IMR-90 (cell line): ENCODE data around the gene MEX3A. TPM values are rescaled to one million over a fixed set of nuclear protein-coding genes. Genes with fewer than 3 reads are reported as not detected.

Source experiments
- ATAC-seq: fragments of 200-7000 bp; cut with Tn5 transposase; 2 replicates; pipeline ENCODE4 v1.9.1; 2020; ENCODE audit warnings: low read depth, mild to moderate bottlenecking, moderate library complexity
- BruUV-seq: library from RNA; stranded (reverse); fragments of 400-500 nt; replicated peaks from 2 replicates; lab custom pipeline; 2021; lab: Mats Ljungman, UMichigan
- CTCF ChIA-PET: fragments of 300-600 bp; formaldehyde crosslinking; extraction: SDS; loops from one replicate; lab custom pipeline; 2021; ENCODE audit warnings: antibody characterized with exemption; lab: Yijun Ruan, JAX
- POLR2A ChIA-PET: fragments of 300-600 bp; sonication (Branson Sonifier 250); formaldehyde crosslinking; loops from one replicate; lab custom pipeline; 2022; ENCODE audit warnings: antibody characterized with exemption; ENCODE audit not compliant: unreplicated experiment; lab: Charles Lee
- DNase-seq: peaks from one replicate; pipeline ENCODE4 v3.0.0; 2013
- H2AFZ ChIP-seq: replicated peaks from 2 replicates; pipeline ENCODE3; 2013; ENCODE audit warnings: low read length, mild to moderate bottlenecking; ENCODE audit not compliant: poor library complexity
- H2AK5ac ChIP-seq: 2 replicates; pipeline ENCODE4 v1.6.1; 2013; ENCODE audit warnings: low read depth, low read length, inconsistent platforms
- H2AK9ac ChIP-seq: replicated peaks from 2 replicates; pipeline ENCODE3; 2013; ENCODE audit warnings: mild to moderate bottlenecking, low read depth, low read length, moderate library complexity; ENCODE audit not compliant: poor library complexity
- H2BK120ac ChIP-seq: 2 replicates; pipeline ENCODE4 v1.6.1; 2013; ENCODE audit warnings: low read depth, low read length, inconsistent platforms
- H2BK15ac ChIP-seq: 3 replicates; pipeline ENCODE4 v1.6.1; 2013; ENCODE audit warnings: low read depth, low read length, inconsistent platforms
- H2BK20ac ChIP-seq: 2 replicates; pipeline ENCODE4 v1.6.1; 2013; ENCODE audit warnings: low read depth, mild to moderate bottlenecking, inconsistent platforms, low read length, moderate library complexity
- H2BK5ac ChIP-seq: 2 replicates; pipeline ENCODE4 v1.6.1; 2013; ENCODE audit warnings: mild to moderate bottlenecking, low read depth, low read length, inconsistent platforms; ENCODE audit not compliant: poor library complexity, severe bottlenecking
- H3K14ac ChIP-seq: replicated peaks from 2 replicates; pipeline ENCODE4 v1.6.1; 2013; ENCODE audit warnings: low read depth, low read length, inconsistent platforms
- H3K18ac ChIP-seq: 2 replicates; pipeline ENCODE4 v1.6.1; 2013; ENCODE audit warnings: low read depth, low read length, control low read depth
- H3K23ac ChIP-seq: 2 replicates; pipeline ENCODE4 v1.6.1; 2013; ENCODE audit warnings: low read depth, low read length, inconsistent platforms
- H3K27ac ChIP-seq: 2 replicates; pipeline ENCODE4 v1.5.1; 2013; ENCODE audit warnings: mild to moderate bottlenecking, control low read depth, low read length; ENCODE audit not compliant: insufficient read depth
- H3K27me3 ChIP-seq: 2 replicates; pipeline ENCODE4 v1.6.1; 2013; ENCODE audit warnings: low read length; ENCODE audit not compliant: control insufficient read depth, insufficient read depth
- H3K36me3 ChIP-seq: 2 replicates; pipeline ENCODE4 v1.6.1; 2013; ENCODE audit warnings: low read length, mixed read lengths; ENCODE audit not compliant: control insufficient read depth, insufficient read depth
- H3K4ac ChIP-seq: 2 replicates; pipeline ENCODE4 v1.6.1; 2013; ENCODE audit warnings: low read depth, low read length, inconsistent platforms
- H3K4me1 ChIP-seq: 2 replicates; pipeline ENCODE4 v1.6.1; 2013; ENCODE audit warnings: low read length, mixed read lengths; ENCODE audit not compliant: control insufficient read depth, insufficient read depth
- H3K4me2 ChIP-seq: 2 replicates; pipeline ENCODE4 v1.6.1; 2013; ENCODE audit warnings: low read depth, mild to moderate bottlenecking, control low read depth, low read length, moderate library complexity
- H3K4me3 ChIP-seq: 2 replicates; pipeline ENCODE4 v1.5.1; 2013; ENCODE audit warnings: low read depth, mild to moderate bottlenecking, control low read depth, low read length, moderate library complexity; ENCODE audit not compliant: insufficient read depth
- H3K56ac ChIP-seq: 2 replicates; pipeline ENCODE4 v1.6.1; 2013; ENCODE audit warnings: low read length, inconsistent platforms; ENCODE audit not compliant: insufficient read depth; ENCODE audit errors: extremely low read depth
- H3K79me1 ChIP-seq, 2 experiments: 2 replicates each; pipeline ENCODE4 v1.6.1; 2013; ENCODE audit warnings: low read length in 2 of 2, inconsistent platforms in 1 of 2, low read depth in 1 of 2
- H3K9ac ChIP-seq: 2 replicates; pipeline ENCODE4 v1.6.1; 2013; ENCODE audit warnings: low read depth, low read length, control low read depth
- H3K9me1 ChIP-seq: 2 replicates; pipeline ENCODE4 v1.6.1; 2013; ENCODE audit warnings: low read length, inconsistent platforms; ENCODE audit not compliant: insufficient read depth
- H3K9me3 ChIP-seq: 2 replicates; pipeline ENCODE4 v1.6.1; 2013; ENCODE audit warnings: low read length; ENCODE audit not compliant: control insufficient read depth, insufficient read depth
- H4K20me1 ChIP-seq: 2 replicates; pipeline ENCODE4 v1.6.1; 2013; ENCODE audit warnings: low read length, inconsistent platforms; ENCODE audit not compliant: insufficient read depth
- H4K5ac ChIP-seq: 2 replicates; pipeline ENCODE4 v1.6.1; 2013; ENCODE audit warnings: mild to moderate bottlenecking, low read depth, low read length, control low read depth
- H4K8ac ChIP-seq, 2 experiments: 2 replicates each; pipeline ENCODE4 v1.6.1; 2013; ENCODE audit warnings: low read depth in 2 of 2, low read length in 2 of 2, control low read depth in 1 of 2, inconsistent platforms in 1 of 2
- H4K91ac ChIP-seq: 2 replicates; pipeline ENCODE4 v1.6.1; 2013; ENCODE audit warnings: low read depth, low read length, inconsistent platforms; ENCODE audit not compliant: insufficient read depth
- BHLHE40 ChIP-seq: fragments of 150-350 bp; IDR thresholded peaks from 2 replicates; pipeline ENCODE4 v1.6.1; 2016; ENCODE audit warnings: mild to moderate bottlenecking, low read depth, low read length
- CEBPB ChIP-seq: IDR thresholded peaks from 2 replicates; pipeline ENCODE4 v1.6.1; 2012; ENCODE audit warnings: low read depth, low read length, improper control_type of control experiment
- CHD1 ChIP-seq: IDR thresholded peaks from 2 replicates; pipeline ENCODE4 v1.6.1; 2012; ENCODE audit warnings: low read depth, low read length, improper control_type of control experiment
- FOS ChIP-seq: fragments of 150-350 bp; IDR thresholded peaks from 2 replicates; pipeline ENCODE4 v1.6.1; 2016; ENCODE audit warnings: low read depth, low read length
- MAFK ChIP-seq: IDR thresholded peaks from 2 replicates; pipeline ENCODE4 v1.6.1; 2012; ENCODE audit warnings: low read depth, low read length, improper control_type of control experiment
- MXI1 ChIP-seq: IDR thresholded peaks from 2 replicates; pipeline ENCODE4 v1.6.1; 2012; ENCODE audit warnings: low read depth, mild to moderate bottlenecking, low read length, moderate library complexity, borderline replicate concordance
- NFE2L2 ChIP-seq: fragments of 150-350 bp; IDR thresholded peaks from 2 replicates; pipeline ENCODE4 v1.6.1; 2016; ENCODE audit warnings: low read depth, mild to moderate bottlenecking, low read length
- POLR2A ChIP-seq: IDR thresholded peaks from 2 replicates; pipeline ENCODE4 v1.6.1; 2012; ENCODE audit warnings: mild to moderate bottlenecking, low read depth, low read length
- RAD21 ChIP-seq: IDR thresholded peaks from 2 replicates; pipeline ENCODE4 v1.6.1; 2012; ENCODE audit warnings: low read length, improper control_type of control experiment
- RCOR1 ChIP-seq: IDR thresholded peaks from 2 replicates; pipeline ENCODE4 v1.6.1; 2012; ENCODE audit warnings: mild to moderate bottlenecking, low read length, improper control_type of control experiment; ENCODE audit not compliant: insufficient replicate concordance
- RFX5 ChIP-seq: IDR thresholded peaks from 2 replicates; pipeline ENCODE4 v1.8.0; 2012; ENCODE audit warnings: low read depth, mild to moderate bottlenecking, low read length, moderate library complexity
- SMC3 ChIP-seq: fragments of 150-350 bp; IDR thresholded peaks from 2 replicates; pipeline ENCODE4 v1.6.1; 2016; ENCODE audit warnings: low read depth, mild to moderate bottlenecking, antibody characterized with exemption, low read length, moderate library complexity
- WGBS, 2 experiments: methylation state at CpG; one replicate each; pipeline versions ENCODE4 v1.1.5 to v1.1.7; 2013; ENCODE audit warnings: missing lambda C conversion rate in 2 of 2; ENCODE audit not compliant: insufficient read length in 1 of 2; ENCODE audit errors: extremely low coverage in 2 of 2; 5-methylcytosine and 5-hydroxymethylcytosine counted together
- dilution Hi-C: fragments of 300-500 bp; cut with HindIII; formaldehyde crosslinking; loops from one replicate; pipeline ENCODE4 v1.14.3; 2018; ENCODE audit warnings: low sequenced_read_pairs; ENCODE audit not compliant: unreplicated experiment
- in situ Hi-C: fragments of 300-500 bp; cut with MboI; formaldehyde crosslinking; loops from 3 replicates; pipeline ENCODE4 v1.14.3; 2019; ENCODE audit warnings: low sequenced_read_pairs, inconsistent platforms, mixed read lengths
- intact Hi-C: fragments of 100-400 bp; cut with micrococcal nuclease; formaldehyde crosslinking; loops from 2 replicates; pipeline ENCODE4 v1.10.0; 2022
- polyA plus RNA-seq, 3 experiments: library from polyadenylated mRNA; depleted of rRNA; stranded (reverse); fragments of >200 nt; gene quantifications; 2 replicates each; pipeline ENCODE4 v1.2.3, GENCODE V29; 2012; ENCODE audit warnings: low replicate concordance in 1 of 3
- total RNA-seq: library from RNA; depleted of rRNA; stranded (reverse); fragments of >200 nt; gene quantifications from 2 replicates; pipeline ENCODE4 v1.2.3, GENCODE V29; 2012
- TF ChIP-seq, protein P1 (sequence below): conservative IDR thresholded peaks from 2 replicates; pipeline ENCODE4 v1.5.1; 2012; ENCODE audit warnings: mild to moderate bottlenecking, low read depth, low read length, improper control_type of control experiment
- TF ChIP-seq, protein P2 (sequence below): fragments of 150-350 bp; IDR thresholded peaks from 2 replicates; pipeline ENCODE4 v1.6.1; 2016; ENCODE audit warnings: low read depth, mild to moderate bottlenecking, low read length, moderate library complexity, borderline replicate concordance
- TF ChIP-seq, protein P3 (sequence below): fragments of 150-350 bp; IDR thresholded peaks from 2 replicates; pipeline ENCODE4 v1.6.1; 2017; ENCODE audit warnings: mild to moderate bottlenecking, antibody characterized with exemption, low read length, low read depth

Gene MEX3A
- total and polyA plus RNA-seq, 2 of the 4 experiments (the other 2 are of a cell fraction), result 2.3 to 9.0 TPM

DNA sequence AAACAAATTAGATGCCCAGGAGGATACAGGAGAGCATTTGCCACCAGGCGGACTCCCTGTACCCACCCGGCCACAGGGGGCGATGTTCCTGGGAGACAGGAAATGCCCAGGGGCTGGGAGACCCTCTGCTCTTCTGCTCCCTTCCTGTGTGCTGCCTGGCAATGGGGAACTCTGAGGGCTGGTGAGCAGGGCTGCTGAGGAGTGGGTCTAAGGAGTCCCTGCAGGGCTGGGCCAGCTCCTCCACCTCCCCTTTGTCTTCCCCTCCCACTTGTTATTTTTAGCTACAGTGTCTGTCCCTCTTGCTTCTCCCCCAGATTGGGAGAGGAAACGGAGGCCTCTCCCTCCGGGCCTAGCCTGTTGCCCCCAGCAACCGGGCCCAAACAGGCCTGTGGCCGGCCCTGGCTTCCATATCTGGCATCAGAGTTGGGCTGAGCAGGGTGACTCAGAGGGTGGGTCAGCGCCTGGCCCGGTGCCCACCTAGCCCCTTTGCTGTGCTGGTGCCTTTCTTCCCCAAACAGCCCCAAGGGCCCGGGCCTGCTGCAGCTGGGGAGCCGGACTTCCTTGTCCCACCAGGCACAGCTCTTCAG is 43.9 kb upstream of the MEX3A start:
- peak overlapping the region; percentile 89 to 95 for H4K8ac ChIP-seq
- peak overlapping the region; percentile 98 for H3K27ac ChIP-seq
- H3K79me1 ChIP-seq, result peaks cover 0 to 50% of the 10 kb centered on the region in 2 experiments; a peak in 2 of 4 replicates
- peaks cover 8% of the 10 kb centered on the region for H3K36me3 ChIP-seq
- H4K20me1 ChIP-seq, result peaks cover 61% of the 10 kb centered on the region
- DNase-seq (peak; percentile 96), ATAC-seq (peak; percentile 52)
- H3K18ac ChIP-seq, result peak overlapping the region; percentile 84
- H4K5ac ChIP-seq, result peak overlapping the region; percentile 85
- WGBS, 2 experiments, result no CpG with 5 or more reads among the region's 11 CpGs
- intact Hi-C loops, result no loop called here
- POLR2A ChIA-PET, result no interaction called here
- no peaks in the 10 kb centered on the region for H3K9me3 ChIP-seq
- H2BK5ac ChIP-seq, result peak overlapping the region; percentile 99
- H3K27me3 ChIP-seq, result no peaks in the 10 kb centered on the region
- dilution Hi-C loops, result no loop called here
- peak overlapping the region; percentile 91 for H2BK120ac ChIP-seq
- H2BK15ac ChIP-seq, result peak overlapping the region; percentile 75; the same call in 2 of the 3 replicates
- peak overlapping the region; percentile 95 for H2AK9ac ChIP-seq
- in situ Hi-C loops, result no loop called here
- peak overlapping the region; percentile 64 for H3K9ac ChIP-seq
- H3K14ac ChIP-seq, result peak overlapping the region; percentile 95
- peak overlapping the region; percentile 92 for H3K23ac ChIP-seq
- no TSS peak for BruUV-seq
- CTCF ChIA-PET, result interaction anchor here (0.8 kb wide), 1 partner anchor 9 kb away, joined by 5 read pairs; no protein-coding TSS in a partner anchor
- H3K4me1 ChIP-seq, result peaks cover 64% of the 10 kb centered on the region
- no peak overlapping the region for H2AFZ ChIP-seq
- peak overlapping the region; percentile 86 for H3K4me2 ChIP-seq
- H3K4me3 ChIP-seq, result no peak overlapping the region
- peak overlapping the region; percentile 98 for H2AK5ac ChIP-seq
- H2BK20ac ChIP-seq, result peak overlapping the region; percentile 89
- H3K4ac ChIP-seq, result peak overlapping the region; percentile 98
- peak overlapping the region; percentile 97 for H4K91ac ChIP-seq
- peaks cover 11% of the 10 kb centered on the region for H3K9me1 ChIP-seq
- H3K56ac ChIP-seq, result peak overlapping the region; percentile 84
- TF ChIP-seq FOS (peak; percentile 75), MXI1 (no peak), CHD1 (no peak), MAFK (no peak), RAD21 (peak; percentile 0; the same call in 1 of the 2 replicates), BHLHE40 (no peak), NFE2L2 (no peak), RFX5 (no peak), RCOR1 (no peak), CEBPB (no peak), POLR2A (peak; percentile 82), SMC3 (peak; percentile 1; the same call in 1 of the 2 replicates)
- TF ChIP-seq, protein P1, sequence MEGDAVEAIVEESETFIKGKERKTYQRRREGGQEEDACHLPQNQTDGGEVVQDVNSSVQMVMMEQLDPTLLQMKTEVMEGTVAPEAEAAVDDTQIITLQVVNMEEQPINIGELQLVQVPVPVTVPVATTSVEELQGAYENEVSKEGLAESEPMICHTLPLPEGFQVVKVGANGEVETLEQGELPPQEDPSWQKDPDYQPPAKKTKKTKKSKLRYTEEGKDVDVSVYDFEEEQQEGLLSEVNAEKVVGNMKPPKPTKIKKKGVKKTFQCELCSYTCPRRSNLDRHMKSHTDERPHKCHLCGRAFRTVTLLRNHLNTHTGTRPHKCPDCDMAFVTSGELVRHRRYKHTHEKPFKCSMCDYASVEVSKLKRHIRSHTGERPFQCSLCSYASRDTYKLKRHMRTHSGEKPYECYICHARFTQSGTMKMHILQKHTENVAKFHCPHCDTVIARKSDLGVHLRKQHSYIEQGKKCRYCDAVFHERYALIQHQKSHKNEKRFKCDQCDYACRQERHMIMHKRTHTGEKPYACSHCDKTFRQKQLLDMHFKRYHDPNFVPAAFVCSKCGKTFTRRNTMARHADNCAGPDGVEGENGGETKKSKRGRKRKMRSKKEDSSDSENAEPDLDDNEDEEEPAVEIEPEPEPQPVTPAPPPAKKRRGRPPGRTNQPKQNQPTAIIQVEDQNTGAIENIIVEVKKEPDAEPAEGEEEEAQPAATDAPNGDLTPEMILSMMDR, result peak; percentile 55
- TF ChIP-seq, protein P2, sequence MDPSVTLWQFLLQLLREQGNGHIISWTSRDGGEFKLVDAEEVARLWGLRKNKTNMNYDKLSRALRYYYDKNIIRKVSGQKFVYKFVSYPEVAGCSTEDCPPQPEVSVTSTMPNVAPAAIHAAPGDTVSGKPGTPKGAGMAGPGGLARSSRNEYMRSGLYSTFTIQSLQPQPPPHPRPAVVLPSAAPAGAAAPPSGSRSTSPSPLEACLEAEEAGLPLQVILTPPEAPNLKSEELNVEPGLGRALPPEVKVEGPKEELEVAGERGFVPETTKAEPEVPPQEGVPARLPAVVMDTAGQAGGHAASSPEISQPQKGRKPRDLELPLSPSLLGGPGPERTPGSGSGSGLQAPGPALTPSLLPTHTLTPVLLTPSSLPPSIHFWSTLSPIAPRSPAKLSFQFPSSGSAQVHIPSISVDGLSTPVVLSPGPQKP, result no peak
- TF ChIP-seq, protein P3, sequence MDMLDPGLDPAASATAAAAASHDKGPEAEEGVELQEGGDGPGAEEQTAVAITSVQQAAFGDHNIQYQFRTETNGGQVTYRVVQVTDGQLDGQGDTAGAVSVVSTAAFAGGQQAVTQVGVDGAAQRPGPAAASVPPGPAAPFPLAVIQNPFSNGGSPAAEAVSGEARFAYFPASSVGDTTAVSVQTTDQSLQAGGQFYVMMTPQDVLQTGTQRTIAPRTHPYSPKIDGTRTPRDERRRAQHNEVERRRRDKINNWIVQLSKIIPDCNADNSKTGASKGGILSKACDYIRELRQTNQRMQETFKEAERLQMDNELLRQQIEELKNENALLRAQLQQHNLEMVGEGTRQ, result no peak; the same call in 1 of the 2 replicates
